Nephron progenitor cell (in vitro differentiated cells): ENCODE results near the gene PALLD.

ENCODE experiments used
- DNase-seq: peaks from one replicate; pipeline ENCODE4 v3.0.0; 2021
- H3K27ac Mint-ChIP-seq: 2 replicates; pipeline ENCODE4 v1.8.0; 2021; ENCODE audit warnings: mild to moderate bottlenecking, moderate library complexity, mixed read lengths
- H3K27me3 Mint-ChIP-seq: 2 replicates; pipeline ENCODE4 v1.8.0; 2021; ENCODE audit warnings: mild to moderate bottlenecking, low read depth, mixed read lengths; ENCODE audit not compliant: poor library complexity
- H3K36me3 Mint-ChIP-seq: 2 replicates; pipeline ENCODE4 v1.8.0; 2021; ENCODE audit warnings: low read depth, mixed read lengths
- H3K4me1 Mint-ChIP-seq: 2 replicates; pipeline ENCODE4 v1.8.0; 2021; ENCODE audit warnings: mixed read lengths
- H3K4me3 Mint-ChIP-seq: 2 replicates; pipeline ENCODE4 v1.8.0; 2021; ENCODE audit warnings: mild to moderate bottlenecking, moderate library complexity, mixed read lengths
- H3K9me3 Mint-ChIP-seq: 2 replicates; pipeline ENCODE4 v1.8.0; 2021; ENCODE audit warnings: mild to moderate bottlenecking, moderate library complexity, mixed read lengths
- CTCF ChIP-seq: fragments of 200-600 bp; sonication (generic); IDR thresholded peaks from 2 replicates; pipeline ENCODE4 v1.5.0; 2021; ENCODE audit warnings: antibody characterized with exemption

PALLD gene

GRCh38 chr4:168886351-168886750, 389.5 kb downstream of the PALLD start:
- Mint-ChIP-seq H3K4me3 (no peak overlapping the region), H3K4me1 (peaks cover 27% of the 10 kb centered on the region), H3K27ac (no peak overlapping the region), H3K27me3 (no peaks in the 10 kb centered on the region), H3K9me3 (no peaks in the 10 kb centered on the region), H3K36me3 (peaks cover 80% of the 10 kb centered on the region)
- DNase-seq: no peak
- no peak for TF ChIP-seq CTCF

- Mint-ChIP-seq H3K36me3 (peaks cover 74% of the 10 kb centered on the region), H3K4me3 (no peak overlapping the region), H3K27ac (peak overlapping the region; percentile 16), H3K9me3 (no peaks in the 10 kb centered on the region), H3K27me3 (no peaks in the 10 kb centered on the region), H3K4me1 (peaks cover 18% of the 10 kb centered on the region)
- DNase-seq: no peak
- TF ChIP-seq CTCF: no peak
Observed at GRCh38 chr4:168887809-168888208, 391.0 kb downstream of the PALLD start.

GRCh38 chr4:168888715-168889215, 391.9 kb downstream of the PALLD start:
- no peaks in the 10 kb centered on the region for H3K9me3 Mint-ChIP-seq
- no peak for TF ChIP-seq CTCF
- no peak for DNase-seq
- H3K27ac Mint-ChIP-seq: peak overlapping the region; percentile 28
- peaks cover 18% of the 10 kb centered on the region for H3K4me1 Mint-ChIP-seq
- H3K4me3 Mint-ChIP-seq: no peak overlapping the region
- H3K27me3 Mint-ChIP-seq: no peaks in the 10 kb centered on the region
- H3K36me3 Mint-ChIP-seq: peaks cover 78% of the 10 kb centered on the region

GRCh38 chr4:168891086-168891485, 394.2 kb downstream of the PALLD start:
- Mint-ChIP-seq H3K4me1 (peaks cover 18% of the 10 kb centered on the region), H3K4me3 (no peak overlapping the region), H3K27ac (no peak overlapping the region), H3K9me3 (no peaks in the 10 kb centered on the region), H3K36me3 (peaks cover 81% of the 10 kb centered on the region), H3K27me3 (no peaks in the 10 kb centered on the region)
- DNase-seq: no peak
- no peak for TF ChIP-seq CTCF

GRCh38 chr4:168891688-168892087, 394.8 kb downstream of the PALLD start:
- H3K27me3 Mint-ChIP-seq: no peaks in the 10 kb centered on the region
- H3K4me1 Mint-ChIP-seq: peaks cover 18% of the 10 kb centered on the region
- DNase-seq: no peak
- no peaks in the 10 kb centered on the region for H3K9me3 Mint-ChIP-seq
- no peak overlapping the region for H3K4me3 Mint-ChIP-seq
- no peak overlapping the region for H3K27ac Mint-ChIP-seq
- no peak for TF ChIP-seq CTCF
- peaks cover 87% of the 10 kb centered on the region for H3K36me3 Mint-ChIP-seq

- Mint-ChIP-seq H3K4me3 (no peak overlapping the region), H3K9me3 (no peaks in the 10 kb centered on the region), H3K27me3 (no peaks in the 10 kb centered on the region), H3K36me3 (peaks cover 92% of the 10 kb centered on the region), H3K4me1 (peaks cover 15% of the 10 kb centered on the region), H3K27ac (no peak overlapping the region)
- DNase-seq: no peak
- TF ChIP-seq CTCF: no peak
Observed at GRCh38 chr4:168892475-168892874, 395.6 kb downstream of the PALLD start.
